ENCODE results near the gene PDE8A. TPM values are rescaled to one million over a fixed set of nuclear protein-coding genes. Genes with fewer than 3 reads are reported as not detected.

PDE8A gene
- total RNA-seq, 1 donor from 2014 or later = 11.4 TPM

GRCh38 chr15:85120351-85121113 is 138.9 kb downstream of the PDE8A start:
- Histone ChIP-seq H3K27me3 (no peaks in the 10 kb centered on the region), H3K9ac (no peak overlapping the region), H3K27ac (no peak overlapping the region), H3K4me3 (no peak overlapping the region), H3K4me1 (no peaks in the 10 kb centered on the region), H3K79me2 (ENCODE audit: low read depth) (no peaks in the 10 kb centered on the region), H2AFZ (replicated peaks) (no peak overlapping the region), H3K9me3 (ENCODE audit: low read depth) (no peaks in the 10 kb centered on the region), H4K20me1 (ENCODE audit: low read depth) (no peaks in the 10 kb centered on the region), H3K36me3 (no peaks in the 10 kb centered on the region), H3K4me2 (no peak overlapping the region), H3F3A (ENCODE audit: low read depth) (no peaks in the 10 kb centered on the region)
- no peak overlapping the region for H3K4me3 Mint-ChIP-seq
- peaks cover 2% of the 10 kb centered on the region for H3K27me3 Mint-ChIP-seq (ENCODE audit: insufficient read depth, low read depth)
- no peaks in the 10 kb centered on the region for H3K9me3 Mint-ChIP-seq
- H3K4me1 Mint-ChIP-seq = peaks cover 8% of the 10 kb centered on the region
- TF ChIP-seq, protein P1, sequence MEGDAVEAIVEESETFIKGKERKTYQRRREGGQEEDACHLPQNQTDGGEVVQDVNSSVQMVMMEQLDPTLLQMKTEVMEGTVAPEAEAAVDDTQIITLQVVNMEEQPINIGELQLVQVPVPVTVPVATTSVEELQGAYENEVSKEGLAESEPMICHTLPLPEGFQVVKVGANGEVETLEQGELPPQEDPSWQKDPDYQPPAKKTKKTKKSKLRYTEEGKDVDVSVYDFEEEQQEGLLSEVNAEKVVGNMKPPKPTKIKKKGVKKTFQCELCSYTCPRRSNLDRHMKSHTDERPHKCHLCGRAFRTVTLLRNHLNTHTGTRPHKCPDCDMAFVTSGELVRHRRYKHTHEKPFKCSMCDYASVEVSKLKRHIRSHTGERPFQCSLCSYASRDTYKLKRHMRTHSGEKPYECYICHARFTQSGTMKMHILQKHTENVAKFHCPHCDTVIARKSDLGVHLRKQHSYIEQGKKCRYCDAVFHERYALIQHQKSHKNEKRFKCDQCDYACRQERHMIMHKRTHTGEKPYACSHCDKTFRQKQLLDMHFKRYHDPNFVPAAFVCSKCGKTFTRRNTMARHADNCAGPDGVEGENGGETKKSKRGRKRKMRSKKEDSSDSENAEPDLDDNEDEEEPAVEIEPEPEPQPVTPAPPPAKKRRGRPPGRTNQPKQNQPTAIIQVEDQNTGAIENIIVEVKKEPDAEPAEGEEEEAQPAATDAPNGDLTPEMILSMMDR (IDR thresholded peaks at IDR 0.05) = no peak
- no peak for TF ChIP-seq EZH2 (IDR thresholded peaks at IDR 0.05)
- no peak for TF ChIP-seq EZH2phosphoT487 (IDR thresholded peaks at IDR 0.05)
- H3K27ac Mint-ChIP-seq = no peak overlapping the region
- DNase-seq (ENCODE audit: low spot score) = no peak
- peaks cover 6% of the 10 kb centered on the region for H3K36me3 Mint-ChIP-seq

DNA sequence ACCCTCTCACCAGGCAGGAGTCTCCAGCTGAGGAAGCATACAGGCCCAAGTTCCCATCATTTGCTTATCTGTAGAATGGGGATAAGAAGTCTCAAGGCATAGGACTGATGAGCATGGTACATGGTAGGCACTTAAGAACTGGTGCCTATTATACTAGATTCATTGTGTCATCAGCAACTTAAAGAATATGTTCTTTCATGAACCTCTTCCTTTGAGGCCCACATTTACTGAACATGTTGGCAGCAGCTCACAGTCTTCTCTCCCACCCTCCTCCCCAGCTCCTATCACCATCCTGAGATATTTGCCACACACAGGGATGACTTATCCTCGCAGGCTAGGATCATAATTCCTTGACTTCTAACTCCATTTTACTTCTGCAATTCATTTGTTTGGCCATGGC is 142.5 kb downstream of the PDE8A start:
- no peak overlapping the region for H3K4me3 Mint-ChIP-seq

DNA sequence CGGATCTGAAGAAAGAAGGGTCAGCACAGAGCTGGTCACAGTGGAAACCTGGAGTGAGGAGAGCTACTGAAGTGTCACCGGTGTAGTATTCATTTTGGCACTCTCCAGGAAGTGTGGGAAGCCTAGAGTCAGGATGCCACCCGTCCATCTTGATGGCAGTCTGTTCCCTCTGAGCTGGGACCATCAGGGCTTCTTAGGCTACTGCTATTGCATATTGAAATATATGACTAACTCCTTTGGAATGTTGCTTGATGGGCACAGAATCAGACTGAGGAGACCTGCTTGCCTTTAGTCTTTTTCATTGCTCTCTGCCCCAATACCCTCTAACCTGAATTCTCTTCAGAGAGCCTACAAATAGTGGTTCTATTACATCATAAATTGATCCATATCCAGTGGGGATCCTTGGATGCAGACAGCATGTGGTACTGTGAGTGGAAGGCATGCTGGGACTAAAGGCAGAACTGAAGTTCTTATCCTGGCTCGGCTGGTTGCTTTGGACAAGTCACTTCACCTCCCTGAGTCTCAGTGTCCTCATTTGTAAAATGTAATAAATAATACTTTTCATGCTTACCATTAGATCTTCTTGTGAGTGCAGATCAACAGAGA is 143.5 kb downstream of the PDE8A start:
- no peaks in the 10 kb centered on the region for H3K4me1 ChIP-seq
- H2AFZ ChIP-seq (replicated peaks) = no peak overlapping the region
- Mint-ChIP-seq H3K36me3 (peaks cover 9% of the 10 kb centered on the region), H3K4me1 (peaks cover 8% of the 10 kb centered on the region), H3K27me3 (ENCODE audit: insufficient read depth, low read depth) (no peaks in the 10 kb centered on the region), H3K27ac (no peak overlapping the region), H3K4me3 (no peak overlapping the region), H3K9me3 (no peaks in the 10 kb centered on the region)
- H3K9ac ChIP-seq = no peak overlapping the region
- H3K9me3 ChIP-seq (ENCODE audit: low read depth) = no peaks in the 10 kb centered on the region
- H3K27ac ChIP-seq = no peak overlapping the region
- H3K36me3 ChIP-seq = no peaks in the 10 kb centered on the region
- no peaks in the 10 kb centered on the region for H4K20me1 ChIP-seq (ENCODE audit: low read depth)
- H3K4me3 ChIP-seq = no peak overlapping the region
- H3K4me2 ChIP-seq = no peak overlapping the region
- TF ChIP-seq, protein P1 (IDR thresholded peaks at IDR 0.05) = no peak
- TF ChIP-seq EZH2 (IDR thresholded peaks at IDR 0.05) (no peak), EZH2phosphoT487 (IDR thresholded peaks at IDR 0.05) (no peak)
- DNase-seq (ENCODE audit: low spot score) = no peak
- no peaks in the 10 kb centered on the region for H3K79me2 ChIP-seq (ENCODE audit: low read depth)
- H3K27me3 ChIP-seq = no peaks in the 10 kb centered on the region
- no peaks in the 10 kb centered on the region for H3F3A ChIP-seq (ENCODE audit: low read depth)

More for the DNA sequence above, 142.5 kb downstream of the PDE8A start:
- H3K27ac ChIP-seq = no peak overlapping the region
- Mint-ChIP-seq H3K36me3 (peaks cover 8% of the 10 kb centered on the region), H3K27me3 (ENCODE audit: insufficient read depth, low read depth) (no peaks in the 10 kb centered on the region), H3K27ac (no peak overlapping the region), H3K9me3 (no peaks in the 10 kb centered on the region), H3K4me1 (peaks cover 8% of the 10 kb centered on the region)
- no peak overlapping the region for H2AFZ ChIP-seq (replicated peaks)
- H3F3A ChIP-seq (ENCODE audit: low read depth) = no peaks in the 10 kb centered on the region
- no peaks in the 10 kb centered on the region for H4K20me1 ChIP-seq (ENCODE audit: low read depth)
- H3K27me3 ChIP-seq = no peaks in the 10 kb centered on the region
- H3K9me3 ChIP-seq (ENCODE audit: low read depth) = no peaks in the 10 kb centered on the region
- H3K4me3 ChIP-seq = no peak overlapping the region
- H3K4me1 ChIP-seq = no peaks in the 10 kb centered on the region
- H3K79me2 ChIP-seq (ENCODE audit: low read depth) = no peaks in the 10 kb centered on the region
- TF ChIP-seq EZH2 (IDR thresholded peaks at IDR 0.05) = no peak
- TF ChIP-seq, protein P1 (IDR thresholded peaks at IDR 0.05) = no peak
- TF ChIP-seq EZH2phosphoT487 (IDR thresholded peaks at IDR 0.05) = no peak
- no peak for DNase-seq (ENCODE audit: low spot score)
- H3K36me3 ChIP-seq = no peaks in the 10 kb centered on the region
- H3K9ac ChIP-seq = no peak overlapping the region
- no peak overlapping the region for H3K4me2 ChIP-seq

Measured in neural progenitor cell (in vitro differentiated cells).